HG03095 (cell line): ENCODE results near the gene C11orf52.
"Not testable (repeated sequence)": the region's sequence is repeated elsewhere in the genome, so short reads cannot be mapped to it uniquely, and the experiment has no call there.

Source experiments
- ATAC-seq: cut with Tn5 transposase; IDR thresholded peaks from one replicate; pipeline ENCODE4 v1.9.1; 2021; ENCODE audit warnings: moderate library complexity; ENCODE audit not compliant: unreplicated experiment

Gene C11orf52

DNA sequence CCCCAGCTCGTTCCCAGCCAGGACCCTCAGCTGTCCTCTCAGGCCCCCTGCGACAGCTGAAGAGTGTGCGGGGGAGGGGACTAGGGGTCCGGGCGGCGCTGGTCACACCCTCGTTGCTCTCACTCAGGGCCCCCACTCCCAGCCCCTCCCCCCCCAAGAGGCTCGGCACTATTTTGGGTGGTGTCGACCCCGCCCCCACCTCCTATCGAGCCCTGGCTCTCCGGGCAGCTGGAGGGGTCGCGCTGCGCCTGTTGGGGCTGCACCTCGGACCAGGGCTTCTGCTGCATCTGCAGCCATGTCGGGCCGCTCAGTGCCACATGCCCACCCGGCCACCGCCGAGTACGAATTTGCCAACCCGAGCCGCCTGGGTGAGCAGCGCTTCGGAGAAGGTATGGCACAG is 6.2 kb upstream of the C11orf52 start, which contains the start of gene HSPB2:
HSPB2 (plus strand) TSS at position 200 of the 400 bp plus-strand sequence; CDS start at position 296, 96 bp downstream.
- ATAC-seq, result no peak

DNA sequence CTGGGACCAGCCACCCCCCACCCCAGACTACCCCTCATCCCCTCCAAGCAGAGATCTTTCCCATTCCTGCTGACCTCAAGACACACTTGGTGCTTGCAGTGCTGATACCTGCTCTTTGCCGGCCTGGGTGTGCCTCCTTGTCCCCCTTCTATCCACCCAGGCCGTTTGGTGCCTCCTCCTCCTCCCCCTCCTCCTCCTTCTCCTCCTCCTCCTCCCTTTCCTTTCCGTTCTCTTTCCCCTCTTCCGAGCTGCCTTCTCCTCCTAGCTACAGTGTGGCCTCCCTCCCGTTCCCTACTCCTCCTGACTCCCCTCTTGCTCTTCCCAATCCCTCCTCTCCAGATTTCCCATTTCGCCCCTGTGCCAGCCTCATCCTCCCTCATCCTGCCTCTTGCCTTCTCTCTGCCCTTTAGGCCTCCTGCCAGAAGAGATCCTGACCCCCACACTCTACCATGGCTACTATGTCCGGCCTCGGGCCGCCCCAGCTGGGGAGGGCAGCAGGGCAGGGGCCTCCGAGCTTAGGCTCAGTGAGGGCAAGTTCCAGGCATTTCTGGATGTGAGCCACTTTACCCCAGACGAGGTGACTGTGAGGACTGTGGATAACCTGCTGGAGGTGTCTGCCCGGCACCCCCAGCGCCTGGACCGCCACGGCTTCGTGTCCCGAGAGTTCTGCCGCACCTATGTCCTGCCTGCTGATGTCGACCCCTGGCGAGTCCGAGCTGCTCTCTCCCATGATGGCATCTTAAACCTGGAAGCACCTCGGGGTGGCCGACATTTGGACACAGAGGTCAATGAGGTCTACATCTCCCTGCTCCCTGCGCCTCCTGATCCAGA is 5.5 kb upstream of the C11orf52 start:
- no peak for ATAC-seq

DNA sequence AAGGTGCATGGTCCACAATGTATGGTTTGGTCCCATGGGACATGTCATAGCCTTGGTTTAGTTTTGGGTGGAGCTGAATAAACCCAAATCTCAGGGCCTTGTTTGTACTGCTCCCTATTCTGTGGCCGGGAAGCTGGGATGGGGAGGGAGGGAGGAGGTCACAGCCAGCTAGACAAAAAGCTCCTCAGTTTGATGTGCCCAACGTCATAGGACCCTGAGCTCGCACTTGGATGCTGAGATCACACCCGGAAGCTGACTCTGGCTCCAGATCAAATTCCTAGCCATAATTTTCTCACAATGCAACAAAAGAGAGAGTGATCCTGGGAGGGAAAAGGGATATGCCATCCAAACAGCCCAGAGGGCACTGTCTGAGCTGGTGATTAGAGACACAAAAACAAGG is 4.7 kb upstream of the C11orf52 start:
- no peak for ATAC-seq

DNA sequence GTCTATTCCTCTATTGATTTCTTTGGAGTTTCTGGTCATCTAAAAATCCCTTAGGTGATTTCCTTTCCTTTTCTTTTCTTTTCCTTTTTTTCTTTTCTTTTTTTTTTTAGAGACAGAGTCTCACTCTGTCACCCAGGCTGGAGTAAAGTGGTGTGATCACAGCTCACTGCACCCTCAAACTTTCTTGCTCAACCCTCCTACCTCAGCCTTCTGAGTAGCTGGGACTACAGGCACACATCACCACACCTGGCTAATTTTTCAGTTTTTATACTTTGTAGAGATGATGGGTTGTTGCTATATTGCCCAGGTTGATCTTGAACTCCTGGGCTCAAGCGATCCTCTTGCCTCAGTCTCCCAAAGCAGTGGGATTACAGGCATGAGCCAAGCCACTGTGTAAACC is 1.9 kb upstream of the C11orf52 start:
- no peak for ATAC-seq

DNA sequence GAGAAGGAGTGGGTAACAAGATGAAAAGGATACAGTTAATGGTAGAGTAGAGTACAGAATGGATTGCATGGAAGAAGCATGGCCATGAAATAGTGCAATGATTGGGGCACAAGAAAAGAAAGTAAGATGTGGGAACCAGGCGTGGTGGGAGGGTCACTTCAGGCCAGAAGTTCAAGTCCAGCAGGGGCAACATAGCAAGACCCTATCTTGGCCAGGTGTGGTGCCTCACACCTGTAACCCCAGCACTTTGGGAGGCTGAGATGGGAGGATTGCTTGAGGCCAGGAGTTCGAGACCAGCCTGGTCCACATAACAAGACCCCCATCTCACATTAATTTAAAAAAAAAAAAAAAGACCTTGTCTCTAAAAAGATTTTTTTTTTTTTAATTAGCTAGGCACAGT is 1.4 kb upstream of the C11orf52 start:
- no peak for ATAC-seq

DNA sequence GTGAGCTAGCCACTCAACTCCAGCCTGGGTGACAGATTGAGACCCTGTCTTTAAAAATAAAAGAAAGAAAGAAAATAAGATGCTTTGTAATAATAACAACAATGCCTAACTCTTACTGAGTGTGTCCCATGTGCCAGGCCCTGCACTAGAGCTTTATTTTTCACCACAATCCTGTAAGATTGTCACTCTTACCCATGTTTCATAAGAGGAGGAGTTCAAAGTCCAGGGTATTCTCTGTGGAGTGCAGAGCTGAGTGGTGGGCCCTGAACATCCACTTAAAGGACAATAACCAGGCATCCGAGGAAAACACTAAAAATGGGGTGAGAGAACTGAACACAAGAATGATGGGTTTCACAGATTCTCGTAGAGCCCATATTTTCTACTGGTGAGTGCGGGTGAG is 925 bp upstream of the C11orf52 start:
- ATAC-seq, result no peak

DNA sequence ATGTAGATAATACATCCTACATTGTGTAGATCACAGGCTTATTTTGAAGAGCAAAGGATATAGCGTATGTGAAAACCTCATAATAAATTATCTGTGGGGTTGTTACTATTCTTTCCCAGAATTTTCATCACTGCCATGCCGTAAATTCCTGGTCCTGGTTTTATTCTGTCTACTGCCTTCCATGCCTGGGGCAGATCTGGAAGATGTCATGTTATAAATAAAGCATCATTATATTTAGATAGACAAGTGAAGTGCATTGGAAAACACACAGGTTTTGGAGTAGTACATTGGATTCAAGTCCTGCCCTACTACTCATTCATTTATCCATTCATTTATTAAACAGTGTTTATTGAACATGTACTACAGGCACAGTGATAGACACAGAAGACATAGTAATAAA is 2.2 kb downstream of the C11orf52 start:
- ATAC-seq, result no peak

DNA sequence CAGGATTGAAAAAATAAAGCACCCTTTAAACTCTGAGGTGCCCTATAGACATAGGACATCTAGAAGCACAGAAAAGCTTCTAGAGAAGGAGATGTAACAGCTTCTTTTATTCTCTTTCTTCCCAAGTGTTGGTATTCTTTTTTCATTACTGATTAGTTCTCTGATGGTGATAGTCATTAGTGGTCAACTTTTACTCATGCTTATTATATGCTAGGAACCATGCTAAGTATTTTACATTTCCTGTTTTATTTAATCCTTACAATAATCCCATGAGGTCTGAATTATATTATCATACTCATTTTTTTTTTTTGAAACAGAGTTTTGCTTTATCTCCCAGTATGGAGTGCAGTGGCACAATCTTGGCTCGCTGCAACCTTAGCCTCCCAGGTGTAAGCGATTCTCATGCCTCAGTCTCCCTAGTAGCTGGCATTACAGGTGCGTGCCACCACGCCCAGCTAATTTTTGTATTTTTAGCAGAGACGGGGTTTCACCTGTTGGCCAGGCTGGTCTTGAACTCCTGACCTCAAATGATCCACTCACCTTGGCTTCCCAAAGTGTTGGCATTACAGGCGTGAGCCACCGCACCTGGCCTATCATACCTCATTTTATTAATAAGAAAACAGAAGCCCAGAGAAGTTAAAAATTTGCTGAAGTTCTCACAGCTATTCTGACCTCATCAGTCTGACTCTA is 3.0 kb downstream of the C11orf52 start:
- no peak for ATAC-seq

DNA sequence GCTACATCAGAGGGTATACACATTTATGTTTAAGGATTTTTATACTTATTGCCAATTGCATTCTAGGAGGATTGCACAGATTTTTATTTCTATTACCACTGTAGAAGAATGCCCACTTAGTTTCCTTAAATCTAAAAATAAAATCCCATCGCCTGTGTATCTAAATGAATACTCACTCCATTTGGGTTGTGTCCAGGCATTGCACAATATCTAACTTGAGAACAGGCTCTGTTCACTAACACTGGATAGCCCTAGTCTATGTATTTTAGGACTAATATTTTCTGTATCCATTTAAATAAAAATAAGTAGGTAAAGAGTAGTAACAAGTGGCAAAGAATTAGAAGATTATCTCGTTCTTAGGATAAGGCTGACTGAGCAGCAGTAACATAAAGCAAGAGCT is 4.1 kb downstream of the C11orf52 start:
- ATAC-seq, result no peak

DNA sequence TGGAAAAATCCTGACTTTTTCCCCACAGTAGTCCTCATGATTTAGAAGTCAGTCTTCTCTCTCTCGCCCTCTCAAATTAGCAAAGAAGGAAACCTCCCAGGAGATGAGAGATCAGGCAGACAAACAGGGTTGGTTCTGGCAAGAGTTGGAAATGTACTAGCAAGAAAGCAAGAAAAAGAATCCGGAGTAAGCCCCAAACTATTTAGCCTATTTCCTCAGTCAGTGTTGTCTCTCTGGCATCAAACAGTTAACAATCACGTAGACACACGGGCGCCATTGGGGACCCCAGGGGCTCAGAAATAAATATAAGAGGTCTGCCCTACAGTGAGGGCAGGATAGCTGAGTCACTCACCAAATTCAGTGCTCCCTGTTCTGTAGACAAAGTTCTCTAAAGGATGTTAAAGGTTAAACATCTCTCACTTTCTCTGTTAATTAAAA is 4.7 kb downstream of the C11orf52 start:
- ATAC-seq, result no peak

DNA sequence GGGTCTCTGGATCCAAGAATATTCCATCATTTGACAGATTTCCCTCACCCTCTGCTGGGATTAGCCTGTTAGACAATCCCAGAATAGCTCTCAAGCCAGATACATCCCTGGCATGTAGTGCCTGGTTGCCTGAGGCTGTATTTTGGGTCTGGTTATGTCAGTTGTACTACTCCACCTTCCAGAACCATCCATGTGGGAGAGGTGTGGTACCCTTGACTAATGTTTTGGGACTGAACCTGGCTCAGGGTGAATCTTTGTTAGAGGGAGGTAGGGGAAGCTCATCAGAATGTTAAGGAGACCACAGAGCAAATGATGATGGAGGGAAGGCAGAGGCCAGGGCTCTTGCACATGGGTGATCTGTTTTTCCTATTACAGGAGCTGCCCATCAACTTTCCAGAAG is 5.2 kb downstream of the C11orf52 start:
- ATAC-seq, result no peak

DNA sequence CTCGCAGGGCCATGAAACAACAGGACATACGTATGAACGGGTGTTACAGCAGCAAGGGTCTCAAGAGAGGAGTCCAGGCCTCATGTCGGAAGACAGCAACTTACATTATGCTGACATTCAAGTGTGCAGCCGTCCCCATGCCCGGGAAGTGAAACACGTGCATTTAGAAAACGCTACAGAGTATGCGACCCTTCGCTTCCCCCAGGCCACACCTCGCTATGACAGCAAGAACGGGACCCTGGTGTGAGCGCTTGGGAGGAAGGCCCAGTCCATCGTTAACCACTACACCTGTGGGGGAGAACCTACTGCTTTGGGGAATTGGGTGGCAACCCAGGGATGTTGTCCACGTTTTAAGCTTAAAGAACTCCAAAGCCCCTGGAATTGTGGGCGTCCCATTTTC is 7.2 kb downstream of the C11orf52 start:
- ATAC-seq, result no peak

DNA sequence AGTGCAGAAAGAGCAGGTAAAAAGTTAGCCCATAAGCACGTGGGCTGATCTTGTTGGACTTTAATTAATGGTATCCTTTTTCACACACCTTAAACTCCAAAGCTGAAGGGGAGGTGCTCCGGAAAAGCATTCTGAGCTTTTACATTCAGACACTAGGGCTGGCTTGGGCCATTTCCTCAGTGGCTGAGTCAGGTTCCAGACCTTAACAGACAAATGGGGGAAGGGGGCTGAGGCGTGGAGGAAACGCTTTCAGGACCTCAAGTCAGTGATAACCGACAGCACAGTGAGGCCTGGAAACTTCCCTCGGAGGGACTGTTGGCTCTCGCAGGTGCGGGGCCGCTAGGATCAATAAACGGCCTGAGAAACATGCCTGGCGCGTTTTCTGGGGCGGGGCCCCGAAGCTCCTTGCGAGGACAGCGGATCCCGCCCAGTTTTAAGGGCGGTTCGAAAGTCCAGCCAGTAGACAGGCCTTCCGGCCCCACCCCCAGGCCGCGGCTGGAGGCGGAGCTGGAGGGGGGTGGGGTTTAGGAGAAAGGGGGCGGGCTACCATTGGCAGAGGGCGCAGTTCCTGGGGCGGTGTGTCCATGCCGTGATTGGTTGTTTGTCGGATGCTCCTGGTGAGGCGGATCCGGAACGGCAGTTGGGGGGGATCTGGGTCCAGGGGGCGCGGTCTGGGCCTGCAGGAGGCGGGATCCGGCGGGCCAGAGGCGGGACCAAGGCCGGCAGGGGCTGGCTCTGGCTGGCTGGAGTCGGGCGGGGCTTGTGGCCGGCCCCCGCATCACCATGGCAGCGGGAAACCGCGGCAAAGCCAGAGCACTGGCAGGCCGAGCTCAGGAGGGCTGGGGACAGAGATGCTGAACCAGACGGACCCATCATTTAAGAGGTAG is 8.0 kb downstream of the C11orf52 start:
- peak; percentile 93 for ATAC-seq

DNA sequence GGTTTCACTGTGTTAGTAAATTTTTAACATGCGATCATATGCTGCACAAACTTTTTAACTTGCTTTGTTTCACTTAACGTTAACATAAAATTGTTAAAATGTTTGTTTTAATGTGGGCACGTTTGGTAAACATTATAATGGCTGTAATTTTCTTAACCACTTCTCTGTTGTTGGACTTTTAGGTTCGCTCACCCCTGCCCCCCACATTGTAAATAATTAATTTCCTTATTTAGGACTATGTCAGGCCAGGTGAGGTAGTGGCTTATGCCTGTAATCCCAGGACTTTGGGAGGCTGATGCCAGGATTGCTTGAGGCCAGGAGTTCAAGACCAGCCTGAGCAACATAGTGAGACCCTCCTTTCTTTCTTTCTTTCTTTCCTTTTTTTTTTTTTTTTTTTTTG is 11.8 kb downstream of the C11orf52 start:
- no peak for ATAC-seq

DNA sequence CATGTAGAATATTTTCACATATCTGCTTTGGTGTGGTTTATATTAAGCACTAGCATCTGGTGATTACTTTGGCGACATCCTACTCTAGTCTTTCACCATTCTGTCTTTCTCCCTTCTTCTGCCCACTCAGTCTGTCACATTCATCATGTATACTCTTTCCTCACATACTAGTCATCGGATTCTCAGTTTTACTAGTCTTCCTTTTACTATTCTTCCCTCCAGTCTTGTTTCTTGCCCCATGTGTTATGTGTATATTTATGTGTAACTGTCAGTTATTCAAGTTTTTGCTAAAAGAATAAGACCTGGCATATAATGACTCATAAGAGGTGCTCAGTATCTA is 13.9 kb downstream of the C11orf52 start:
- no peak for ATAC-seq

DNA sequence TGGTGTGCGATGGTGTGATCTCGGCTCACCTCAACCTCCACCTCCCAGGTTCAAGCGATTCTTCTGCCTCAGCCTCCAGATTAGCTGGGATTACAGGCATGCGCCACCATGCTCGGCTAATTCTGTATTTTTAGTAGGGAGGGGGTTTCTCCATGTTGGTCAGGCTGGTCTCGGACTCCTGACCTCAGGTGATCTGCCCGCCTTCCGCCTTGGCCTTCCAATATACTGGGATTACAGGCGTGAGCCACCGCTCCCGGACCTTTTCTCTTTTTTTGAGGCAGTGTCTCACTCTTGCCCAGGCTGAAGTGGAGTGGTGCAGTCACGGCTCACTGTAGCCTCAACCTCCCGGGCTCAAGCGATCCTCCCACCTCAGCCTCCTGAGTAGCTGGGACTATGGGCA is 14.5 kb downstream of the C11orf52 start:
- ATAC-seq, result not testable (repeated sequence)

DNA sequence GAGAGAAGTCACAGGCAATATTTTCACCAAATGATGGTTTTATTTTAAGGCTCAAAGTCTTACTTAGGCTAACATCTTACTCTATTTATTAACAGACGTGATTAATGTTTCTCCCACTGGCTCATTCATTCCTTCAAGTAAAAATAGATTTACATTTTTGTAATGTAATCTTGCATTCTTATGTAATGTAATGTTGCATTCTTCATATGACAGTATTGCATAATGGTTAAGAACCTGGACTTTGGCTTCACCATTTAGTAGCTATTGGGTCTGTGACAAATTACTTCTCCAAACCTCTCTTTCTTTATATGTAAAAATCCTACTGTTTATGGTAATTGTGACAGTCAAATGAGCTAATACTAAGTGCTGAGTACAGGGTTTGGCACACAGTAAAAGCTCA is 15.2 kb downstream of the C11orf52 start:
- no peak for ATAC-seq

DNA sequence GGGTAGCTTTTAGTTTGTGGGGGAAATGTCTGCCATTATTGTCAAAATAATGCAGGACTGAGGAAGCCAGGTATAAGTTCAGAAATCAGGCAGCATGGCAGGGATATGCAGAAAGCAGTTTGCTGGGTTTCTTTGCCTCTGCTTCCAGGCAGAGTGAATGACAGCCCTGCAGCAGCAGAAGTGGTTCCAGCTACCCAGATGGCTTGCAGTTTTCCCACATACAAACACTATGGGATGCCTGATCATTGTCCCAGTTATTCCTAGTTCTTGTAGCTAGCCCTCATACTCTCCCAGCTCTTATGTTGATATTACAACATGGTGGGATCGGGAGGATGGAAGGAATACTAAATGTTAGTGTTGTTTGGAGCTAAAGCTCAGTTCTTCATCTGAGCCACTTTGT is 15.6 kb downstream of the C11orf52 start:
- ATAC-seq, result no peak

DNA sequence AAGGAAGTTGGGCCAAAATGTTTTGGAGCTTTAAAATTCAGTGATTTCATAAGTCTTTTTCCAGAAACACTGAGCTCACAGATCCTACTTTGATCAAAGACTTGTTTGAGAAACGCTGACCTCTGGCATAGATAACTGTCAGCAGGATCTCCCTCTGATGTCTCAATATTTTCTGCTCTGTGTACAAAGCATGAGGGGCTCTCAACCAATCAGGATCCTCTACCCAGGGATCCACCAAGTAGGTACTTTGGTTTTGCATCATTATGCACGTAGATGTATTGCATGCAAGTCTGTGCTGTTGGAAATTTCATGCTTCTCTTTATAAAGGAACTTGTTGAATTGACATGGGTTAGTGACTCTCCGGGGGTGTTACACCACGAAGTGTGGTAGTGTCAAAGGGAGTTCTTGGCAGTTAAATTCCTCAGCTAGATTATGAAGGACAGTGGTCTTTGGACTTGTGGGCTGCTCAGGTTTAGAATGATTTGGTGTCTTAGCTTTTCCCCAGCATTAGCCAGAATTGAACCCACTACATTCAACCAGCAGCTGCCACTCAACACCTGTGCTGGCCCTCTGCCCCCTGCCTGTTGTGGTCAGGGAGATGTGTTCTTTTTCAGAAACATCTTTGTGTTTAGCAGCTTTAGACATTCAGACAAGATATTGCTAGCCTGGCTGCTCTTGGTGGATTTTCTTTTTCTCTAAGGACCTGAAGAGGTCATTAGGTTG is 16.8 kb downstream of the C11orf52 start:
- ATAC-seq, result no peak

DNA sequence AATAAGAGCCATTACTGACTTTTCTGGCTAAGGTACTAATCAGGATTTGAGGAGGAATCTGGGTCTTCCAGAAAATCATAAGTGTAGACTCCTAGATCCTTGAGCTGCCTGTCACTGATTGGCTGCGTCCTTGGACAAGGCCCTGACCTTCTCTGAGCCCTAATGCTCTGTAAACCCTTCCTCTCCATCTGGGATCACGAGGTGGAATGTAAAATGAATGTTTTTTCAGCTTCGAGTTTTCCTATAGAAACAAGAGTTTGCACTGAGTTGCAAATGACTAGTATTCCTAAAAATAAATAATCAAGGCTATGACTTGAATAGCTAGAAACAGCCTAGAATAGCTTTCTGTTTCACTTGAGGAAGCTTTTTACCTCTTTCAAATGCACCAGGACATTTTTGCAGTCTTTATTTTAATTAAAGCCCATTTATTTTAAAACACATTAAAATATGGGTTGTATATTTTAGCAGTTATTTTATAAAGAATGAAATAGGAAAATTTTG is 17.4 kb downstream of the C11orf52 start:
- no peak for ATAC-seq

DNA sequence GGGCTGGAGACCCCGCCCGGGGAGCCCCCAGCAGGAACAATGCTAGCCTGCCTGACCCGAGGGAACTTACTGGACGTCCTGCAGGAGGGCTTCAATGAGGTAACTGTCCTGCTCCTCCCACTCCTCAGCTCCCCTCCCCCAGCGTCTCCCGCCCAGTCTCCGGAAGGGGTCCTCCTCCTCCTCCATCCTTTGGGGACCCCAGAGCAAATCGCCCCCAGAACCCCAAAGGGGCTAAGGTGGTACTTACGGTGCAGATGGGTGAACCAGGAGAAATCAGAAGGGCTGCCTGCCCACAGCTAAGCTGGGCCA is 18.7 kb downstream of the C11orf52 start:
- ATAC-seq, result no peak
